Lung (tissue), 12 donors: Measurements from ENCODE around the gene GPR39. TPM values are rescaled to one million over a fixed set of nuclear protein-coding genes. Genes with fewer than 3 reads are reported as not detected.
A peak's percentile ranks its signal among the peaks of the same experiment; 100 is the strongest.

ENCODE experiments used
- ATAC-seq: fragments of 200-7000 bp; cut with Tn5 transposase; one replicate; pipeline ENCODE4 v1.9.1; 2020; ENCODE audit warnings: moderate number of reproducible peaks; ENCODE audit not compliant: insufficient read depth, low FRiP score
- DNase-seq, 3 donors: peaks; one replicate each; pipeline ENCODE4 v3.0.0-alpha.2; 2013 to 2017
- H3K27ac ChIP-seq, 2 donors: one replicate each; pipeline ENCODE4 v1.5.1; 2013; ENCODE audit warnings: mild to moderate bottlenecking in 2 of 2, moderate library complexity in 2 of 2, control low read depth in 1 of 2, inconsistent platforms in 1 of 2, low read depth in 1 of 2, low read length in 1 of 2
- H3K27me3 ChIP-seq, 3 donors: one replicate each; pipeline ENCODE4 v1.5.1; 2013; ENCODE audit warnings: low read length in 2 of 3; ENCODE audit not compliant: control insufficient read depth in 3 of 3, insufficient read depth in 3 of 3
- H3K36me3 ChIP-seq, 4 donors: one replicate each; pipeline ENCODE4 v1.5.1; 2013; ENCODE audit warnings: low read length in 4 of 4, mild to moderate bottlenecking in 1 of 4, moderate library complexity in 1 of 4; ENCODE audit not compliant: control insufficient read depth in 4 of 4, insufficient read depth in 4 of 4
- H3K4me1 ChIP-seq, 5 donors: one replicate each; pipeline ENCODE4 v1.5.1; 2013; ENCODE audit warnings: low read length in 5 of 5, mild to moderate bottlenecking in 2 of 5, moderate library complexity in 1 of 5; ENCODE audit not compliant: control insufficient read depth in 5 of 5, insufficient read depth in 5 of 5
- H3K4me3 ChIP-seq: one replicate; pipeline ENCODE4 v1.5.1; 2013; ENCODE audit warnings: mild to moderate bottlenecking, control low read depth, moderate library complexity
- H3K9ac ChIP-seq, 2 donors: one replicate each; pipeline ENCODE4 v1.5.1; 2013; ENCODE audit warnings: low read length in 2 of 2, control low read depth in 1 of 2; ENCODE audit not compliant: insufficient read depth in 1 of 2
- H3K9me3 ChIP-seq, 4 donors: one replicate each; pipeline ENCODE4 v1.5.1; 2013; ENCODE audit warnings: low read length in 3 of 4, mild to moderate bottlenecking in 1 of 4, moderate library complexity in 1 of 4; ENCODE audit not compliant: control insufficient read depth in 4 of 4, insufficient read depth in 3 of 4
- CTCF ChIP-seq: IDR thresholded peaks from 2 replicates; pipeline ENCODE4 v1.5.1; 2012; ENCODE audit warnings: mild to moderate bottlenecking; ENCODE audit errors: control extremely low read depth, extremely low read depth
- WGBS, 2 donors: extraction: QIAGEN DNeasy Blood & Tissue Kit; methylation state at CpG; one replicate each; pipeline ENCODE4 v1.1.7; 2013; 5-methylcytosine and 5-hydroxymethylcytosine counted together
- polyA plus RNA-seq, 2 donors: library from polyadenylated mRNA; stranded (reverse); fragments of 200-250 nt; gene quantifications; one replicate each; pipeline ENCODE4 v1.2.1, GENCODE V29; 2013
- total RNA-seq, 2 donors: library from RNA; depleted of rRNA in 1 of 2; stranded (reverse); fragments of >200 nt in 1 of 2; gene quantifications; one replicate each; pipeline ENCODE4 v1.2.1, GENCODE V29; 2014 to 2021
- donor health status: control.
- donor health status: control.
- donor health status: Bipolar disorder and iron deficiency.
- donor health status: healthy.
- donor health status: DM: yes; HTN: yes; CAD: no.

The GPR39 gene
- total and polyA plus RNA-seq, 4 donors, result 5.8 to 15.3 (median 11.1) TPM

DNA sequence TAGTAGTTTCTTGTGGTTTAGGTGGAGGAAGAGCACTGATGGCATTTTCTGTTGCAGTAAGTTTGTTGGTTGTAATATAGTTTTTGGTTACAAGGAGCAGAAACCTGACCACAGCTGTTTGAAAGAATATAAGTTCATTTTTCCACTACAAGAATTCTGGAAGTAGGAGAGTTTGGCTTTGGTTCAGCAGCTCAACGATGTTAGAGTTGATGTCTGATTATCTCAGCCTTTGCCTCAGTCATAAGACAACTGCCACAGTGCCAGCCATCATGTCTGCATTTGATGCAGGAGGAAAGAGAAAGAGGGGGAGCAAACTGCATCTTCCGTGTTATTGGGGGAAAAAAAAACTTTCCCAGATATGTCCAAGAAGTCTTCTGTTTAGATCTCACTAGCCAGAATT is 134.3 kb downstream of the GPR39 start:
- DNase-seq, result peak in 2 of 3 donors; percentile 26 to 34
- no peak for ATAC-seq
- 48 to 69% methylated on average over 2 of the region's 2 CpGs for WGBS, 2 donors
- H3K27ac ChIP-seq, result no peak overlapping the region
- no peak overlapping the region for H3K9ac ChIP-seq
- H3K4me1 ChIP-seq, result peaks cover 0 to 12% (median 4%) of the 10 kb centered on the region in 5 donors
- peaks cover 0 to 5% (median 1%) of the 10 kb centered on the region in 4 donors for H3K9me3 ChIP-seq
- H3K4me3 ChIP-seq, result no peak overlapping the region
- H3K27me3 ChIP-seq, result no peaks in the 10 kb centered on the region
- TF ChIP-seq CTCF, result no peak
- H3K36me3 ChIP-seq, result no peaks in the 10 kb centered on the region

DNA sequence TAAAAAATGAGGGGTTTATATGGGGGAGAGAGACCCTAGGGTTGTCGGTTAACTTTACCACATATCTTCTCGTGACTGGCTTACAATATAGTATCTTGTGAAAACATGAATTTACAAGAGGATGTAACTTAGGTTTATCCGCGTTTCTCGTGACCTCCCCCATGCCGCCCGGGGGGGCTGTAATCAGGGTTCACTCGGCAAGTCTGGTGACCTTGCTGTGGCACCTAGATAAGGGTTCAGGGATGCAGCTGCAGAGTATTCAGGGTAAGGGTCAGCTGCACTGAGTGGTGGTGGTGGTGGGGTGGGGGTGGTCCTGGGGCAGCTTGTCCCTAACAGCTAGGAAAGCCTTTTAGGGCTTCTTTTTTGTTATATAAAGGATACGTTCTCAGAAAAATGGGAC is 141.1 kb downstream of the GPR39 start:
- H3K9ac ChIP-seq, result no peak overlapping the region
- peaks cover 0 to 2% (median 0%) of the 10 kb centered on the region in 4 donors for H3K9me3 ChIP-seq
- H3K27ac ChIP-seq, result no peak overlapping the region
- no peaks in the 10 kb centered on the region for H3K4me1 ChIP-seq
- H3K4me3 ChIP-seq, result no peak overlapping the region
- no peaks in the 10 kb centered on the region for H3K27me3 ChIP-seq
- whole genome bisulfite sequencing, 2 donors, result 68 to 71% methylated on average over 9 of the region's 9 CpGs
- no peak for DNase-seq
- TF ChIP-seq CTCF, result no peak
- ATAC-seq, result no peak
- no peaks in the 10 kb centered on the region for H3K36me3 ChIP-seq

DNA sequence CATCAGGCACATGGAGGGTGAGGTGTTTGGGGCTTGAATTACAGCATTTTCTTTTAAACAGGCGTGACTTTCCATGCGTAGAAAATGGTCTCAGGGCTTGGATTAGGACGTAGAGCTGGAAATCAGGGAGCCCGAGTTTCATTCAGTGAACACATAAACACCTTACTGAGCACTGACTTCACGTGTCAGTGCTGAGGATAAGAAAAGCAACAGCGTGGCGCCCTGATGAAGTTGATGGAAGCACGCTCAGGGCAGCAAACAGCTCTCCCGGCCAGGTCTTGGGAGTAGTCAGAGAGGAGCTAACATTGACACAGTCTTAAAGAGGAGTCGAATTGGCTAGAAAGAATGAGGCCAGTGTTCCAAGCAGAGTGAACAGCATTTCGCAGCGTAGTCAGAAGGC is 142.7 kb downstream of the GPR39 start:
- Histone ChIP-seq H3K9ac (no peak overlapping the region), H3K4me3 (no peak overlapping the region), H3K4me1 (no peaks in the 10 kb centered on the region), H3K27me3 (no peaks in the 10 kb centered on the region), H3K36me3 (no peaks in the 10 kb centered on the region), H3K9me3 (no peaks in the 10 kb centered on the region), H3K27ac (no peak overlapping the region)
- no peak for TF ChIP-seq CTCF
- no peak for ATAC-seq
- no peak for DNase-seq
- 85 to 92% methylated on average over 12 of the region's 12 CpGs for WGBS, 2 donors

- DNase-seq, result no peak
- 90 to 98% methylated on average over 2 of the region's 2 CpGs for whole genome bisulfite sequencing, 2 donors
- Histone ChIP-seq H3K27me3 (no peaks in the 10 kb centered on the region), H3K9me3 (no peaks in the 10 kb centered on the region), H3K27ac (no peak overlapping the region), H3K4me1 (no peaks in the 10 kb centered on the region), H3K4me3 (no peak overlapping the region), H3K36me3 (no peaks in the 10 kb centered on the region), H3K9ac (no peak overlapping the region)
- ATAC-seq, result no peak
- no peak for TF ChIP-seq CTCF
Observed at GRCh38 chr2:132559921-132560320, 143.3 kb downstream of the GPR39 start.
